RWPE1 (cell line): ENCODE results near the gene RAB40C.

Experiments
- CTCF ChIA-PET: fragments of 350-600 bp; sonication (Branson Sonifier 250); formaldehyde crosslinking; extraction: SDS; loops from one replicate; lab custom pipeline; 2021; lab: Yijun Ruan, JAX
- POLR2A ChIA-PET: fragments of 400-600 bp; formaldehyde crosslinking; extraction: SDS; loops from one replicate; lab custom pipeline; 2020; ENCODE audit warnings: antibody characterized with exemption; ENCODE audit not compliant: low non-redundant PET; lab: Yijun Ruan, JAX
- DNase-seq: peaks from one replicate; pipeline ENCODE4 v3.0.0; 2012; ENCODE audit warnings: low spot score
- H3K27ac ChIP-seq: fragments of 450-650 bp; 2 replicates; pipeline ENCODE4 v1.5.1; 2017
- TF ChIP-seq, protein P1 (sequence below): fragments of 450-650 bp; conservative IDR thresholded peaks from 2 replicates; pipeline ENCODE4 v1.5.1; 2017; ENCODE audit warnings: low read depth, mild to moderate bottlenecking

Gene RAB40C

GRCh38 chr16:559021-559380 is 30.9 kb upstream of the RAB40C start:
- CTCF ChIA-PET: interaction anchor here (1.0 kb wide), 1 partner anchor 24 kb away, joined by 4 read pairs; no protein-coding TSS in a partner anchor

GRCh38 chr16:559411-560203 is 30.3 kb upstream of the RAB40C start:
- no peak overlapping the region for H3K27ac ChIP-seq
- TF ChIP-seq, protein P1, sequence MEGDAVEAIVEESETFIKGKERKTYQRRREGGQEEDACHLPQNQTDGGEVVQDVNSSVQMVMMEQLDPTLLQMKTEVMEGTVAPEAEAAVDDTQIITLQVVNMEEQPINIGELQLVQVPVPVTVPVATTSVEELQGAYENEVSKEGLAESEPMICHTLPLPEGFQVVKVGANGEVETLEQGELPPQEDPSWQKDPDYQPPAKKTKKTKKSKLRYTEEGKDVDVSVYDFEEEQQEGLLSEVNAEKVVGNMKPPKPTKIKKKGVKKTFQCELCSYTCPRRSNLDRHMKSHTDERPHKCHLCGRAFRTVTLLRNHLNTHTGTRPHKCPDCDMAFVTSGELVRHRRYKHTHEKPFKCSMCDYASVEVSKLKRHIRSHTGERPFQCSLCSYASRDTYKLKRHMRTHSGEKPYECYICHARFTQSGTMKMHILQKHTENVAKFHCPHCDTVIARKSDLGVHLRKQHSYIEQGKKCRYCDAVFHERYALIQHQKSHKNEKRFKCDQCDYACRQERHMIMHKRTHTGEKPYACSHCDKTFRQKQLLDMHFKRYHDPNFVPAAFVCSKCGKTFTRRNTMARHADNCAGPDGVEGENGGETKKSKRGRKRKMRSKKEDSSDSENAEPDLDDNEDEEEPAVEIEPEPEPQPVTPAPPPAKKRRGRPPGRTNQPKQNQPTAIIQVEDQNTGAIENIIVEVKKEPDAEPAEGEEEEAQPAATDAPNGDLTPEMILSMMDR: no peak
- ChIA-PET POLR2A (no interaction called here), CTCF (interaction anchor here (1.0 kb wide), 1 partner anchor 23 kb away, joined by 4 read pairs; no protein-coding TSS in a partner anchor)
- no peak for DNase-seq

More at GRCh38 chr16:559021-559380, 30.9 kb upstream of the RAB40C start:
- POLR2A ChIA-PET: no interaction called here
- no peak for DNase-seq
- H3K27ac ChIP-seq: no peak overlapping the region
- TF ChIP-seq, protein P1: no peak

- DNase-seq: no peak
- H3K27ac ChIP-seq: no peak within 1 kb of the TSS
- TF ChIP-seq, protein P1: no peak
- ChIA-PET CTCF (no interaction called here), POLR2A (no interaction called here)
Measured at GRCh38 chr16:560204-560700, 29.6 kb upstream of the RAB40C start, which contains the start of gene PRR35. Gene PRR35, plus strand, starts transcription at chr16:560394. Its CDS starts 2,901 bp downstream, at chr16:563295.

- ChIA-PET CTCF (interaction anchor here (0.9 kb wide), 1 partner anchor 87 kb away, joined by 3 read pairs; no protein-coding TSS in a partner anchor), POLR2A (no interaction called here)
- TF ChIP-seq, protein P1: no peak
- no peak overlapping the region for H3K27ac ChIP-seq
- no peak for DNase-seq
Measured at GRCh38 chr16:560701-561412, 29.0 kb upstream of the RAB40C start.

- H3K27ac ChIP-seq: no peak overlapping the region
- TF ChIP-seq, protein P1: no peak
- ChIA-PET POLR2A (no interaction called here), CTCF (interaction anchor here (0.9 kb wide), 1 partner anchor 86 kb away, joined by 3 read pairs; no protein-coding TSS in a partner anchor)
- no peak for DNase-seq
Measured at GRCh38 chr16:561413-561794, 28.5 kb upstream of the RAB40C start.
